Bronchial epithelial cell (primary cell): ENCODE measurements around the gene OR10T2. TPM values are rescaled to one million over a fixed set of nuclear protein-coding genes. Genes with fewer than 3 reads are reported as not detected.
"Not testable (repeated sequence)": the region's sequence is repeated elsewhere in the genome, so short reads cannot be mapped to it uniquely, and the experiment has no call there.

ENCODE experiments used
- DNase-seq: peaks from one replicate; pipeline ENCODE4 v3.0.0-alpha.2; 2010; ENCODE audit warnings: low read depth
- FAIRE-seq: peaks from 2 replicates; lab custom pipeline; 2011; peaks lifted over from hg19 to GRCh38; lab: Jason Lieb, UNC
- H3K27me3 ChIP-seq: 2 replicates; pipeline ENCODE4 v1.5.1; 2011; ENCODE audit warnings: low read length; ENCODE audit not compliant: control insufficient read depth, insufficient read depth
- H3K36me3 ChIP-seq: 2 replicates; pipeline ENCODE4 v1.5.1; 2011; ENCODE audit warnings: low read length; ENCODE audit not compliant: control insufficient read depth, insufficient read depth
- H3K4me3 ChIP-seq: 2 replicates; pipeline ENCODE4 v1.5.1; 2011; ENCODE audit warnings: mild to moderate bottlenecking, low read depth, low read length, control low read depth
- total RNA-seq: library from RNA; depleted of rRNA; stranded (reverse); fragments of >200 nt; gene quantifications from 2 replicates; pipeline ENCODE4 v1.2.1, GENCODE V29; 2014
- TF ChIP-seq, protein P1 (sequence below): IDR thresholded peaks from 2 replicates; pipeline ENCODE4 v1.5.1; 2011; ENCODE audit warnings: mild to moderate bottlenecking, moderate library complexity, low read length, control low read depth, inconsistent platforms; ENCODE audit not compliant: insufficient read depth, severe bottlenecking

Gene OR10T2
- total RNA-seq, 1 donor from 2014 or later: not detected

DNA sequence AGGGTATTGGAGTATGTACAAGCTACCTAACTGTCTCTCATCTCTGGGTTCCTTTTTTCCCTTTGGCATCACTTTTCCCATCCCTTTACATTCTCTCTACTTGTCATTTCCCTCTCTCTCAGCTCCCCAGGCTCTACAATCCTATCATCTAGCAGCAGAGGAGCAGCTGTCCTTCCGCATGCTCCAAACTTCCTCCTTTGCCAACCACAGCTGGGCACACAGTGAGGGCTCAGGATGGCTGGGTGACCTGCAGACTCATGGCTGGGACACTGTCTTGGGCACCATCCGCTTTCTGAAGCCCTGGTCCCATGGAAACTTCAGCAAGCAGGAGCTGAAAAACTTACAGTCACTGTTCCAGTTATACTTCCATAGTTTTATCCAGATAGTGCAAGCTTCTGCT, 45.0 kb downstream of the OR10T2 start:
- Histone ChIP-seq H3K36me3 (no peaks in the 10 kb centered on the region), H3K4me3 (no peak overlapping the region), H3K27me3 (no peaks in the 10 kb centered on the region)
- TF ChIP-seq, protein P1, sequence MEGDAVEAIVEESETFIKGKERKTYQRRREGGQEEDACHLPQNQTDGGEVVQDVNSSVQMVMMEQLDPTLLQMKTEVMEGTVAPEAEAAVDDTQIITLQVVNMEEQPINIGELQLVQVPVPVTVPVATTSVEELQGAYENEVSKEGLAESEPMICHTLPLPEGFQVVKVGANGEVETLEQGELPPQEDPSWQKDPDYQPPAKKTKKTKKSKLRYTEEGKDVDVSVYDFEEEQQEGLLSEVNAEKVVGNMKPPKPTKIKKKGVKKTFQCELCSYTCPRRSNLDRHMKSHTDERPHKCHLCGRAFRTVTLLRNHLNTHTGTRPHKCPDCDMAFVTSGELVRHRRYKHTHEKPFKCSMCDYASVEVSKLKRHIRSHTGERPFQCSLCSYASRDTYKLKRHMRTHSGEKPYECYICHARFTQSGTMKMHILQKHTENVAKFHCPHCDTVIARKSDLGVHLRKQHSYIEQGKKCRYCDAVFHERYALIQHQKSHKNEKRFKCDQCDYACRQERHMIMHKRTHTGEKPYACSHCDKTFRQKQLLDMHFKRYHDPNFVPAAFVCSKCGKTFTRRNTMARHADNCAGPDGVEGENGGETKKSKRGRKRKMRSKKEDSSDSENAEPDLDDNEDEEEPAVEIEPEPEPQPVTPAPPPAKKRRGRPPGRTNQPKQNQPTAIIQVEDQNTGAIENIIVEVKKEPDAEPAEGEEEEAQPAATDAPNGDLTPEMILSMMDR: no peak
- FAIRE-seq (no peak), DNase-seq (no peak)

DNA sequence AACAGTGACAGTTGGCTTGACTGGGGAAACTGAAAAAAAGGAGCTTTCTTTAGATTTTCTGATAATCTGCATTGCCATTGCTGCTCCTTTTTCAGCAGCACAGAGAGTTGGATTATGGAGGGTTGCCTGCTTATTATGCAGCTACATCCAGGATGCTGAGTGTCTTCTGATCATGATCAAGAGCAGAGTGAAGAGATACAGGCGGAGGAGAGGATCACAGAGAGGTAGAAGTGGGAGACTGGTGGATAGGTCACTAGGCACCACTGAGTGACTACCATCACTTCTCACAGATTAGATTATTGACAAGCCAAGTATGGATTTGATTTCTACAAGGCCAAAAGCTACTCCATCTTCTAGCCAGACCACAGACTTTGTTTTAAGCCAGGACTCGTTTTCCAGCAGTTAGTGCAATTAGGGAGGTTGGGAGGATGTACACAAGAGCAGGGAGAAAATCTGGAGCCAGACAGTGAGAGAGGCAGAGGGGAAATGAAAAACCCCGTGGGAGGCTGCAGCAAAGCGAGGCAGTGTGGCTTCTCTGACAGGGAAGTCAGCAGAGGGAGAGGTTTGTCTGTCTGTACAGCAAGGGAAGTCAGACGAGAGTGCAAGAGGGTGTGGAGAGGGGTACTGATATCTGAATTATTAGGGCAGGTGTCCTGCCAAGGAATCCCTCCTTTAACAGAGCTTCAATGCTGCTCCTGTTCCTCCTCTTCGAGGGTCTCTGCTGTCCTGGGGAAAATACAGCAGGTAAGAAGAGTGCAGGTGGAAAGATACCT, 45.8 kb downstream of the OR10T2 start, which contains the start of gene CD1E:
Gene CD1E, plus strand, starts transcription at position 592 of the 773 bp plus-strand sequence. Its CDS starts 95 bp downstream, at position 687.
- DNase-seq: no peak
- no peak within 1 kb of the TSS for H3K4me3 ChIP-seq
- FAIRE-seq: no peak
- H3K27me3 ChIP-seq: no peaks in the 10 kb centered on the region
- no peaks in the 10 kb centered on the region for H3K36me3 ChIP-seq
- TF ChIP-seq, protein P1: no peak

DNA sequence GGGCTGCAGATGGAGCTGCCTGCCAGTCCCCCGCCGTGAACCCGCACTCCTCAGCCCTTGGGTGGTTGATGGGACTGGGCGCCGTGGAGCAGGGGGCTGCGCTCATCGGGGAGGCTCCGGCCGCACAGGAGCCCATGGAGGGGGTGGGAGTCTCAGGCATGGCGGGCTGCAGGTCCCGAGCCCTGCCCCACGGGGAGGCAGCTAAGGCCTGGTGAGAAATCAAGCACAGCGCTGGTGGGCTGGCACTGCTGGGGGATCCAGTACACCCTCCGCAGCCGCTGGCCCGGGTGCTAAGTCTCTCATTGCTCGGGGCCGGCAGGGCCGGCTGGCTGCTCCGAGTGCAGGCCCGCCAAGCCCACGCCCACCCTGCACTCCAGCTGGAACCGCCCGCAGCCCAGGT, 50.3 kb downstream of the OR10T2 start:
- H3K4me3 ChIP-seq, FAIRE-seq, DNase-seq, H3K36me3 ChIP-seq, H3K27me3 ChIP-seq: not testable (repeated sequence)

Other genes starting within 250 kb of the OR10T2 start
- gene CD1D, start 218.6 kb downstream of the OR10T2 start, total RNA-seq: 3.1 and 3.9 TPM in 2 replicates
- gene CD1A, start 145.0 kb downstream of the OR10T2 start, total RNA-seq: not detected in 2 replicates
- gene CD1C, start 109.5 kb downstream of the OR10T2 start, total RNA-seq: not detected in 2 replicates
- not detected in 2 replicates for gene CD1B, start 67.9 kb downstream of the OR10T2 start, total RNA-seq
- not detected in 2 replicates for gene CD1E, start 45.6 kb downstream of the OR10T2 start, total RNA-seq
- not detected in 2 replicates for gene OR10K2, start 26.8 kb upstream of the OR10T2 start, total RNA-seq
- gene OR10K1, start 62.4 kb upstream of the OR10T2 start, total RNA-seq: not detected in 2 replicates
- under 0.01 TPM in 1 of 2 replicates, not detected in the other for gene OR10R2, start 72.8 kb upstream of the OR10T2 start, total RNA-seq
- gene OR6Y1, start 154.9 kb upstream of the OR10T2 start, total RNA-seq: not detected in 2 replicates
- not detected in 2 replicates for gene OR6P1, start 171.1 kb upstream of the OR10T2 start, total RNA-seq
- not detected in 2 replicates for gene OR10X1, start 180.4 kb upstream of the OR10T2 start, total RNA-seq
- gene OR10Z1, start 205.8 kb upstream of the OR10T2 start, total RNA-seq: not detected in 2 replicates